GM12874 (cell line): ENCODE results near the gene CACNA1G.

Experiments used
- CTCF ChIP-seq: IDR thresholded peaks from 2 replicates; pipeline ENCODE4 v1.5.1; 2011; ENCODE audit warnings: low read depth, mild to moderate bottlenecking, control low read depth, low read length, moderate library complexity; ENCODE audit not compliant: insufficient read depth

The CACNA1G gene

GRCh38 chr17:50594128-50594823 is 33.8 kb downstream of the CACNA1G start:
- TF ChIP-seq CTCF, result no peak

- TF ChIP-seq CTCF, result no peak
Measured at GRCh38 chr17:50594892-50595291, 34.4 kb downstream of the CACNA1G start.

GRCh38 chr17:50596191-50597037 is 35.9 kb downstream of the CACNA1G start:
- no peak for TF ChIP-seq CTCF

GRCh38 chr17:50598487-50598886 is 38.0 kb downstream of the CACNA1G start:
- TF ChIP-seq CTCF, result no peak

GRCh38 chr17:50599606-50600005 is 39.1 kb downstream of the CACNA1G start:
- no peak for TF ChIP-seq CTCF

- TF ChIP-seq CTCF, result no peak
Measured at GRCh38 chr17:50601823-50602375, 41.4 kb downstream of the CACNA1G start.

- no peak for TF ChIP-seq CTCF
Measured at GRCh38 chr17:50602836-50603235, 42.3 kb downstream of the CACNA1G start.
